ENCODE data around the gene ADGRV1. TPM values are rescaled to one million over a fixed set of nuclear protein-coding genes. Genes with fewer than 3 reads are reported as not detected.

The ADGRV1 gene
- total RNA-seq, 4 donors from 2014 or later, result not detected

GRCh38 chr5:90551376-90551775 lies 7.2 kb upstream of the ADGRV1 start:
- no peak for TF ChIP-seq CTCF (IDR thresholded peaks at IDR 0.05; ENCODE audit: low read depth)

- TF ChIP-seq CTCF (IDR thresholded peaks at IDR 0.05; ENCODE audit: low read depth), result no peak
These were observed 4.9 kb upstream of the ADGRV1 start for GRCh38 chr5:90553711-90554110.

- TF ChIP-seq CTCF (IDR thresholded peaks at IDR 0.05; ENCODE audit: low read depth), result no peak
These were observed 4.1 kb upstream of the ADGRV1 start for GRCh38 chr5:90554358-90555006.

- no peak for TF ChIP-seq CTCF (IDR thresholded peaks at IDR 0.05; ENCODE audit: low read depth)
These were observed 2.9 kb upstream of the ADGRV1 start for GRCh38 chr5:90555666-90556065.

GRCh38 chr5:90557391-90557790 lies 1.2 kb upstream of the ADGRV1 start:
- no peak for TF ChIP-seq CTCF (IDR thresholded peaks at IDR 0.05; ENCODE audit: low read depth)

GRCh38 chr5:90557871-90558270 lies 726 bp upstream of the ADGRV1 start:
- no peak for TF ChIP-seq CTCF (IDR thresholded peaks at IDR 0.05; ENCODE audit: low read depth)

- TF ChIP-seq CTCF (IDR thresholded peaks at IDR 0.05; ENCODE audit: low read depth), result no peak
These were observed 2.2 kb downstream of the ADGRV1 start for GRCh38 chr5:90560771-90561170.
